Bone marrow (tissue), 2 donors: ENCODE measurements around the gene NUBP2.

Source experiments
- DNase-seq, 2 donors: peaks; one replicate each; lab custom pipeline; 2025; lab: John Stamatoyannopoulos, UW

Gene NUBP2

GRCh38 chr16:1758923-1759322 lies 23.8 kb upstream of the NUBP2 start:
- no peak for DNase-seq

- DNase-seq, result no peak
These were observed 23.2 kb upstream of the NUBP2 start for GRCh38 chr16:1759511-1759910.

- DNase-seq, result no peak
These were observed 21.8 kb upstream of the NUBP2 start for GRCh38 chr16:1760911-1761310.

- no peak for DNase-seq
These were observed 21.0 kb upstream of the NUBP2 start for GRCh38 chr16:1761751-1762150.

GRCh38 chr16:1762196-1762878 lies 20.4 kb upstream of the NUBP2 start:
- DNase-seq, result no peak

- DNase-seq, result no peak
These were observed 19.8 kb upstream of the NUBP2 start for GRCh38 chr16:1762879-1763520.

- no peak for DNase-seq
These were observed 18.9 kb upstream of the NUBP2 start for GRCh38 chr16:1763521-1764511.

- DNase-seq, result no peak
These were observed 17.8 kb upstream of the NUBP2 start for GRCh38 chr16:1764971-1765370.

GRCh38 chr16:1765826-1766225 lies 16.9 kb upstream of the NUBP2 start:
- no peak for DNase-seq

GRCh38 chr16:1766231-1766630 lies 16.5 kb upstream of the NUBP2 start:
- no peak for DNase-seq

- DNase-seq, result no peak
These were observed 16.1 kb upstream of the NUBP2 start for GRCh38 chr16:1766701-1767100.

GRCh38 chr16:1767116-1767994 lies 15.4 kb upstream of the NUBP2 start:
- DNase-seq, result no peak

GRCh38 chr16:1768061-1768766 lies 14.5 kb upstream of the NUBP2 start:
- no peak for DNase-seq

GRCh38 chr16:1768767-1769401 lies 13.9 kb upstream of the NUBP2 start:
- no peak for DNase-seq

- no peak for DNase-seq
These were observed 13.1 kb upstream of the NUBP2 start for GRCh38 chr16:1769402-1770300.

GRCh38 chr16:1770328-1771187 lies 12.2 kb upstream of the NUBP2 start:
- DNase-seq, result no peak

GRCh38 chr16:1771188-1771863 lies 11.4 kb upstream of the NUBP2 start, which contains the start of gene NME3:
TSS of gene NME3 (minus strand) at chr16:1771543. CDS start at chr16:1771534, 9 bp downstream.
- DNase-seq, result peak; percentile 10 to 39

- no peak for DNase-seq
These were observed 10.8 kb upstream of the NUBP2 start for GRCh38 chr16:1771864-1772361.
